HEK293 (cell line): ENCODE measurements around the gene NAA20.

Source experiments
- ZNF157 ChIP-seq: fragments of 450-650 bp; formaldehyde crosslinking; IDR thresholded peaks from 2 replicates; pipeline ENCODE4 v1.5.1; 2016; ENCODE audit warnings: missing biosample characterization, missing genetic modification characterization
- TF ChIP-seq, protein P1 (sequence below): fragments of 450-650 bp; formaldehyde crosslinking; IDR thresholded peaks from 2 replicates; pipeline ENCODE4 v1.5.1; 2016; ENCODE audit warnings: missing biosample characterization, missing genetic modification characterization

DNA sequence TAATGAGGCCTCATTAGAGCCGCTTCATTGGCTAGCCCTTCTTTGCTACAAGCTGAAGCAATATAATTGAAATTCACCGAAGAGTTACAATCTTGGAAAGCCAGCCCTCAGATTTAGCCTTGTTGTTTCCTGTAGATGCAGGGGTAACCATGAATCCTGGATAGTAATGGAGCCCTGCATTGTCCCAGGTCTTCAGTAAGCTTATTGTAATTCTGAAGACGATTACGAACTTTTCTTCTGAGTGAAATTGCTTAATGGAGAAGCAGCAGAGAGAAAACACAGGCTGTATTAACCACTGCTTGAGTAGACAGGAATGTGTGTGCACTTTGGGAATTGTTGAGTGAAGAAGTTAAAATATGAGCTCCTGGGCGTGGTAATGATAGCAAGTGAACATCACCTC is 26.3 kb upstream of the NAA20 start:
- TF ChIP-seq, protein P1, sequence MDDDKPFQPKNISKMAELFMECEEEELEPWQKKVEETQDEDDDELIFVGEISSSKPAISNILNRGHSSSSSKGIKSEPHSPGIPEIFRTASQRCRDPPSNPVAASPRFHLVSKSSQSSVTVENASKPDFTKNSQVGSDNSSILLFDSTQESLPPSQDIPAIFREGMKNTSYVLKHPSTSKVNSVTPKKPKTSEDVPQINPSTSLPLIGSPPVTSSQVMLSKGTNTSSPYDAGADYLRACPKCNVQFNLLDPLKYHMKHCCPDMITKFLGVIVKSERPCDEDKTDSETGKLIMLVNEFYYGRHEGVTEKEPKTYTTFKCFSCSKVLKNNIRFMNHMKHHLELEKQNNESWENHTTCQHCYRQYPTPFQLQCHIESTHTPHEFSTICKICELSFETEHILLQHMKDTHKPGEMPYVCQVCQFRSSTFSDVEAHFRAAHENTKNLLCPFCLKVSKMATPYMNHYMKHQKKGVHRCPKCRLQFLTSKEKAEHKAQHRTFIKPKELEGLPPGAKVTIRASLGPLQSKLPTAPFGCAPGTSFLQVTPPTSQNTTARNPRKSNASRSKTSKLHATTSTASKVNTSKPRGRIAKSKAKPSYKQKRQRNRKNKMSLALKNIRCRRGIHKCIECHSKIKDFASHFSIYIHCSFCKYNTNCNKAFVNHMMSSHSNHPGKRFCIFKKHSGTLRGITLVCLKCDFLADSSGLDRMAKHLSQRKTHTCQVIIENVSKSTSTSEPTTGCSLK (tag by site-specific recombination), result no peak
- no peak for TF ChIP-seq ZNF157 (tag by site-specific recombination)
